Fibroblast of lung (primary cell): ENCODE data around the gene IMMP2L.

Experiments used
- EZH2 ChIP-seq: IDR thresholded peaks from 2 replicates; pipeline ENCODE4 v1.5.1; 2012; ENCODE audit warnings: low read length, control low read depth, mild to moderate bottlenecking; ENCODE audit errors: missing control alignments
- TF ChIP-seq, protein P1 (sequence below), 2 donors: IDR thresholded peaks in 1 of 2; conservative IDR thresholded peaks in 1 of 2; 1 replicate in 1 of 2; 2 replicates in 1 of 2; pipeline ENCODE4 v1.5.1; 2011 to 2012; ENCODE audit warnings: low read length in 2 of 2, control low read depth in 1 of 2, inconsistent platforms in 1 of 2, low read depth in 1 of 2, mild to moderate bottlenecking in 1 of 2

DNA sequence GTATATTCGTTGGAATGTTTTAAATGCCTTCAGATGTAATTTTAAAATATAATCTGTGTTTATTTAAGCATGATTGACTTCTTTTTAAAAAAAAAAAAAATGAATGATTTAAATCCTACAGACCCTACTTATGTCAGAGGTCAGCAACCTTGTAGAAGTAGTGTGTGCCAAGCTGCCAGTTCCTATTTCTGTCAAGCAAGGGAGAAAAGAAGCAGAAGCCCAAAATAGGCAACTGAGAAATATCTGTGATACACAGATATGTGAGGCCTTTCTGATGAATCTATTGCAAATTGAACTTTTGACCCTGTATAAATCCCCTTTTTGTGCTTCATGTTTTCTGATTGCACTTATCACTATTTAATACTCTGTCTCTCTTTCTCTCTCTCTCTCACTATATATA is 271.9 kb downstream of the IMMP2L start:
- no peak for TF ChIP-seq EZH2
- TF ChIP-seq, protein P1, sequence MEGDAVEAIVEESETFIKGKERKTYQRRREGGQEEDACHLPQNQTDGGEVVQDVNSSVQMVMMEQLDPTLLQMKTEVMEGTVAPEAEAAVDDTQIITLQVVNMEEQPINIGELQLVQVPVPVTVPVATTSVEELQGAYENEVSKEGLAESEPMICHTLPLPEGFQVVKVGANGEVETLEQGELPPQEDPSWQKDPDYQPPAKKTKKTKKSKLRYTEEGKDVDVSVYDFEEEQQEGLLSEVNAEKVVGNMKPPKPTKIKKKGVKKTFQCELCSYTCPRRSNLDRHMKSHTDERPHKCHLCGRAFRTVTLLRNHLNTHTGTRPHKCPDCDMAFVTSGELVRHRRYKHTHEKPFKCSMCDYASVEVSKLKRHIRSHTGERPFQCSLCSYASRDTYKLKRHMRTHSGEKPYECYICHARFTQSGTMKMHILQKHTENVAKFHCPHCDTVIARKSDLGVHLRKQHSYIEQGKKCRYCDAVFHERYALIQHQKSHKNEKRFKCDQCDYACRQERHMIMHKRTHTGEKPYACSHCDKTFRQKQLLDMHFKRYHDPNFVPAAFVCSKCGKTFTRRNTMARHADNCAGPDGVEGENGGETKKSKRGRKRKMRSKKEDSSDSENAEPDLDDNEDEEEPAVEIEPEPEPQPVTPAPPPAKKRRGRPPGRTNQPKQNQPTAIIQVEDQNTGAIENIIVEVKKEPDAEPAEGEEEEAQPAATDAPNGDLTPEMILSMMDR (conservative IDR thresholded peaks at IDR 0.05 in 1 of 2, IDR thresholded peaks at IDR 0.05 in 1 of 2; ENCODE audit: low read depth in 1 of 2, low read length in 2 of 2): no peak
